ENCODE data around the gene BAZ1B. TPM values are rescaled to one million over a fixed set of nuclear protein-coding genes. Genes with fewer than 3 reads are reported as not detected.

Gene BAZ1B
- total RNA-seq, 3 donors from 2014 or later = 53.7 to 57.4 (median 56.3) TPM

DNA sequence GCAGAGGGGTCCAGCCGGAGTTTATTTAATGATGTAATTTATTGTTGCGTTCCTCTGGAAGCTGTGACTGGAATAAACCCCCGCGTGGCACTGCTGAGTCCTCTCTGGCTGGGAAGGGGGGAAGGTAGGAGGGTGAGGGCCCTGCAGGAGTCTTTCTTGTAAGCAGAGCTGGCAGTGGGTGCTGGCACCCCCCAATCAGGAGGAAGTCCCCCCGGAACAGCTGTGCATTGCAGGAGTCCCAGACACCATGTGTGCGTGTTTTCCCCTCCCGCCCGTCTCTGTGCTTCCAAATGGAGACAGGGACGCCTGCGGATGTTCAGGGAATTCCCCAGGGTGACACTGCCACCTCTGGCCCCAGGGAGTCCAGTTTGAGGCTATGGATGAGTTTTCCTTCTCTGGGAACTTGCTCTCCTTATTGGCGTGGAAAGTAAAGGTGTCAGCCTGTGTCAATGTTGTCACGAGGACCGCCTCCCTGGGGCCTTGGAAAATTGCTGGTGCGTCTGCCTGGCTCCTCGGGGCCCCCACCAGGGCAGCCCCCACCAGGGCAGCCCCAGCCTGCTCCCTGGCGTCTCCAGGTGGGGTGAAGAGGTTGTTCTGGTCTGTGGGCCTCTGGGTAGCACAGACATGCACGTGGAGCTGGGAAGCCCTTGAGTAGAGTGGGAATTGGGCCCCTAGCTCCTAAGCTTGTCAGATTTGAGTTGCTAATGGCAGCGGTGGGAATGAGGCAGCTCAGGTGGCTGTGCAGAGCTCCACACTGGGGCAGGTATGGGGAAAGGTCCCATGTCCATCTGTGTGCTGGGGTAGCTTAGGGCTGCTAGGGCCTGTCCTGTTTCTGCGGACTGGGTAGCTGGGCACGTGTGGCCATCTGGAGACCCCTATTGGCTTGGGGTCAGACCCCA, 85.8 kb downstream of the BAZ1B start:
- Histone ChIP-seq H3K27me3 (peaks cover 0 to 9% of the 10 kb centered on the region in 2 donors), H3K27ac (no peak overlapping the region), H3K9me3 (no peaks in the 10 kb centered on the region), H3K36me3 (no peaks in the 10 kb centered on the region), H3K4me1 (no peaks in the 10 kb centered on the region), H3K4me3 (no peak overlapping the region)
- TF ChIP-seq POLR2AphosphoS5 (IDR thresholded peaks at IDR 0.05) = no peak
- TF ChIP-seq, protein P1, sequence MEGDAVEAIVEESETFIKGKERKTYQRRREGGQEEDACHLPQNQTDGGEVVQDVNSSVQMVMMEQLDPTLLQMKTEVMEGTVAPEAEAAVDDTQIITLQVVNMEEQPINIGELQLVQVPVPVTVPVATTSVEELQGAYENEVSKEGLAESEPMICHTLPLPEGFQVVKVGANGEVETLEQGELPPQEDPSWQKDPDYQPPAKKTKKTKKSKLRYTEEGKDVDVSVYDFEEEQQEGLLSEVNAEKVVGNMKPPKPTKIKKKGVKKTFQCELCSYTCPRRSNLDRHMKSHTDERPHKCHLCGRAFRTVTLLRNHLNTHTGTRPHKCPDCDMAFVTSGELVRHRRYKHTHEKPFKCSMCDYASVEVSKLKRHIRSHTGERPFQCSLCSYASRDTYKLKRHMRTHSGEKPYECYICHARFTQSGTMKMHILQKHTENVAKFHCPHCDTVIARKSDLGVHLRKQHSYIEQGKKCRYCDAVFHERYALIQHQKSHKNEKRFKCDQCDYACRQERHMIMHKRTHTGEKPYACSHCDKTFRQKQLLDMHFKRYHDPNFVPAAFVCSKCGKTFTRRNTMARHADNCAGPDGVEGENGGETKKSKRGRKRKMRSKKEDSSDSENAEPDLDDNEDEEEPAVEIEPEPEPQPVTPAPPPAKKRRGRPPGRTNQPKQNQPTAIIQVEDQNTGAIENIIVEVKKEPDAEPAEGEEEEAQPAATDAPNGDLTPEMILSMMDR (IDR thresholded peaks at IDR 0.05) = no peak
- TF ChIP-seq POLR2A (IDR thresholded peaks at IDR 0.05) = no peak
- intact Hi-C loops (cut with DNase I; ENCODE audit: low total_unique reads) = no loop called here
- no peak for DNase-seq (ENCODE audit: low spot score in 2 of 2)

DNA sequence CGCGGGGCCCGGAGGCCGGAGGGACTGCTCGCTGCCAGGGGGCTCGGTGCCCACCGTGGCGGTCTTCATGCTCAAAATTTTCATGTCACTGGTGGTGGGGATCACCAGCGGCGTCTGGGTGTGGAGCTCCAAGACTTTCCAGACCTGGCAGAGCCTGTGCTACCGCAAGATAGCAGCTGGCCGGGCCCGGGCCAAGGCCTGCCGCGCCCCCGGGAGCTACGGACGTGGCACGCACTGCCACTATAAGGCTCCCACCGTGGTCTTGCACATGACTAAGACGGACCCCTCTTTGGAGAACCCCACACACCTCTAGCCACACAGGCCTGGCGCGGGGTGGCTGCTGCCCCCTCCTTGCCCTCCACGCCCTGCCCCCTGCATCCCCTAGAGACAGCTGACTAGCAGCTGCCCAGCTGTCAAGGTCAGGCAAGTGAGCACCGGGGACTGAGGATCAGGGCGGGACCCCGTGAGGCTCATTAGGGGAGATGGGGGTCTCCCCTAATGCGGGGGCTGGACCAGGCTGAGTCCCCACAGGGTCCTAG, 86.6 kb downstream of the BAZ1B start:
- intact Hi-C loops (cut with DNase I; ENCODE audit: low total_unique reads) = no loop called here

DNA sequence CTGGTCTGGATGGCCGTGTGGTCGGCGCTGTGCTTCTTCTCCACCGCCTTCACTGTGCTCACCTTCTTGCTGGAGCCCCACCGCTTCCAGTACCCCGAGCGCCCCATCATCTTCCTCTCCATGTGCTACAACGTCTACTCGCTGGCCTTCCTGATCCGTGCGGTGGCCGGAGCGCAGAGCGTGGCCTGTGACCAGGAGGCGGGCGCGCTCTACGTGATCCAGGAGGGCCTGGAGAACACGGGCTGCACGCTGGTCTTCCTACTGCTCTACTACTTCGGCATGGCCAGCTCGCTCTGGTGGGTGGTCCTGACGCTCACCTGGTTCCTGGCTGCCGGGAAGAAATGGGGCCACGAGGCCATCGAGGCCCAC, 87.4 kb downstream of the BAZ1B start:
- intact Hi-C loops (cut with DNase I; ENCODE audit: low total_unique reads) = no loop called here
- H3K27me3 ChIP-seq = peaks cover 0 to 9% of the 10 kb centered on the region in 2 donors

More for the DNA sequence above, 86.6 kb downstream of the BAZ1B start:
- TF ChIP-seq POLR2AphosphoS5 (IDR thresholded peaks at IDR 0.05) (no peak), POLR2A (IDR thresholded peaks at IDR 0.05) (no peak)
- TF ChIP-seq, protein P1 (IDR thresholded peaks at IDR 0.05) = no peak
- Histone ChIP-seq H3K36me3 (no peaks in the 10 kb centered on the region), H3K27me3 (peaks cover 0 to 9% of the 10 kb centered on the region in 2 donors), H3K9me3 (no peaks in the 10 kb centered on the region), H3K27ac (no peak overlapping the region), H3K4me1 (no peaks in the 10 kb centered on the region), H3K4me3 (no peak overlapping the region)
- no peak for DNase-seq (ENCODE audit: low spot score in 2 of 2)

DNA sequence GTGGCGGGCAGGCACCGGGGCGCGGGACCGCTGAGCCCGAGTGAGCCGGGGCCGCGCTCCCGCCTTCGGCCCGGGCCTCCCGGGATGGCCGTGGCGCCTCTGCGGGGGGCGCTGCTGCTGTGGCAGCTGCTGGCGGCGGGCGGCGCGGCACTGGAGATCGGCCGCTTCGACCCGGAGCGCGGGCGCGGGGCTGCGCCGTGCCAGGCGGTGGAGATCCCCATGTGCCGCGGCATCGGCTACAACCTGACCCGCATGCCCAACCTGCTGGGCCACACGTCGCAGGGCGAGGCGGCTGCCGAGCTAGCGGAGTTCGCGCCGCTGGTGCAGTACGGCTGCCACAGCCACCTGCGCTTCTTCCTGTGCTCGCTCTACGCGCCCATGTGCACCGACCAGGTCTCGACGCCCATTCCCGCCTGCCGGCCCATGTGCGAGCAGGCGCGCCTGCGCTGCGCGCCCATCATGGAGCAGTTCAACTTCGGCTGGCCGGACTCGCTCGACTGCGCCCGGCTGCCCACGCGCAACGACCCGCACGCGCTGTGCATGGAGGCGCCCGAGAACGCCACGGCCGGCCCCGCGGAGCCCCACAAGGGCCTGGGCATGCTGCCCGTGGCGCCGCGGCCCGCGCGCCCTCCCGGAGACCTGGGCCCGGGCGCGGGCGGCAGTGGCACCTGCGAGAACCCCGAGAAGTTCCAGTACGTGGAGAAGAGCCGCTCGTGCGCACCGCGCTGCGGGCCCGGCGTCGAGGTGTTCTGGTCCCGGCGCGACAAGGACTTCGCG, 88.0 kb downstream of the BAZ1B start:
- no peaks in the 10 kb centered on the region for H3K36me3 ChIP-seq
- intact Hi-C loops (cut with DNase I; ENCODE audit: low total_unique reads) = no loop called here
- no peak for TF ChIP-seq POLR2AphosphoS5 (IDR thresholded peaks at IDR 0.05)
- TF ChIP-seq, protein P1 (IDR thresholded peaks at IDR 0.05) = no peak
- no peak for TF ChIP-seq POLR2A (IDR thresholded peaks at IDR 0.05)
- peak overlapping the region; percentile 16 to 64 (median 47) for H3K4me3 ChIP-seq
- no peak for DNase-seq (ENCODE audit: low spot score in 2 of 2)
- peaks cover 0 to 9% of the 10 kb centered on the region in 2 donors for H3K27me3 ChIP-seq
- no peaks in the 10 kb centered on the region for H3K4me1 ChIP-seq
- no peak overlapping the region for H3K27ac ChIP-seq
- no peaks in the 10 kb centered on the region for H3K9me3 ChIP-seq

More for the DNA sequence above, 87.4 kb downstream of the BAZ1B start:
- Histone ChIP-seq H3K36me3 (no peaks in the 10 kb centered on the region), H3K9me3 (no peaks in the 10 kb centered on the region), H3K27ac (no peak overlapping the region), H3K4me3 (no peak overlapping the region), H3K4me1 (no peaks in the 10 kb centered on the region)
- DNase-seq (ENCODE audit: low spot score in 2 of 2) = no peak
- TF ChIP-seq POLR2AphosphoS5 (IDR thresholded peaks at IDR 0.05) (no peak), POLR2A (IDR thresholded peaks at IDR 0.05) (no peak)
- TF ChIP-seq, protein P1 (IDR thresholded peaks at IDR 0.05) = no peak

All from breast epithelium (tissue), 4 donors.